Measurements from ENCODE around the gene DNM1.
A peak's percentile ranks its signal among the peaks of the same experiment; 100 is the strongest.

DNM1 gene

DNA sequence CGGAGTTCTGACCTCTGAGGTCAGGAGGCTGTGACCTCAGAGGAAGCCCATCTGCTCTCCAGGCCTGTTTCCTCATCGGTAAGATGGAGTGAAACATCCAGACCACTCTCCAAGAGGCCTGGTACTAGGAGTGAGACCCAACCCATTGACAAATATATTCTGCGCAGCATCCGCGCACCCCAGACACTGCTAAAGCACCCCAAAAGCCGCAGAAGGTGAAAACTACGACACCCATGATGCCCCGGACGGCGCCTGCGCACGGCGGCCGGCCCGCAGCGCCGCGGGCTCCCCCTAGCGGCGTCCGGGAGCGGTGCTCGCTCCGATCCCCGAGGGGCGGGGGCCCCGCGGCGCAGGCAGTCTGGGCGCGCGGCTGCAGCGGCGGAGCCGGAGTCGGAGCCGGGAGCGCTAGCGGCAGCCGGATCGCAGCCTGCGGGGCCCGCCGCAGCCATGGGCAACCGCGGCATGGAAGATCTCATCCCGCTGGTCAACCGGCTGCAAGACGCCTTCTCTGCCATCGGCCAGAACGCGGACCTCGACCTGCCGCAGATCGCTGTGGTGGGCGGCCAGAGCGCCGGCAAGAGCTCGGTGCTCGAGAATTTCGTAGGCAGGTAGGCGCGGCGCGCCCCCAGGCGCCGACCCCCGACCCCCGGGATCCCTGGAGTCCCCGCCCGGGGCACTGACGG is at the start of gene DNM1:
Gene DNM1, plus strand, starts transcription at position 356 of the 683 bp plus-strand sequence. Its CDS starts 92 bp downstream, at position 448.
- peak; percentile 71 for DNase-seq (ENCODE audit: low spot score)

DNA sequence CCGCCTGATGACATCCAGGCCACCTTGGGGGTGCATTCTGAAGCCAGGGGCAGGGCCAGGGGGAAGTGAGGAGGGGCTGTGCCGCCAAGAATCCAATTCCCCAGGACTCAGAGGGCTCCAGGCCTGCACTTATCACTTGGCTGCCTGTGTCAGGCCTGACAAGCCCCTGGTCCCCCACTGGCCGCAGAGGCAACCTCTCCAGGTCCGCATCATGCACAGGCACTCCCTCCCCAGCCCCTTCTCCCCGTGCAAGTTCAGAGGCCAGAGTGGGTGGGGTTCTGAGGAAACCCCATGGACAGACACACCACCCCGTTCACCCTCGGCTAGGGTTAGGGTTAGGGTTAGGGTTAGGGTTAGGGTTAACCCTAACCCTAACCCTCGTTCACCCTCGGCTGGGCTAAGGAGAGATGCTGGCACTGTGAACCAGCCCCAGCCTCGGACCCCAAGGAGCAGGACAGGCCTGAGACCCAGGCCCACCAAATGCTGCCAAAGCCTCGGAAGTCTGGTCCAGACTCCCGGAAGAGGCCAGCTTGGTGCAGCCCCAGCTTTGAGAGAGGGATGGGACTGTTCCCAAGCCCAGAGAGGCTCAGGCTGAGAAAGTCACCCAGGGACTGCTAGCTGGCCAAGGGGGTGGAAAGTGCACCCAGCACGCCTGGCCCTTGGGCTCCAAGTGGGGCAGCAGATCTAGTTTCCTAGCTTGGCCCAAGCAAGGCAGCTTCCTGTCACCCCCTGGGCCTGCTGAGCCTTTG is 49.1 kb upstream of the DNM1 start:
- DNase-seq (ENCODE audit: low spot score): no peak

DNA sequence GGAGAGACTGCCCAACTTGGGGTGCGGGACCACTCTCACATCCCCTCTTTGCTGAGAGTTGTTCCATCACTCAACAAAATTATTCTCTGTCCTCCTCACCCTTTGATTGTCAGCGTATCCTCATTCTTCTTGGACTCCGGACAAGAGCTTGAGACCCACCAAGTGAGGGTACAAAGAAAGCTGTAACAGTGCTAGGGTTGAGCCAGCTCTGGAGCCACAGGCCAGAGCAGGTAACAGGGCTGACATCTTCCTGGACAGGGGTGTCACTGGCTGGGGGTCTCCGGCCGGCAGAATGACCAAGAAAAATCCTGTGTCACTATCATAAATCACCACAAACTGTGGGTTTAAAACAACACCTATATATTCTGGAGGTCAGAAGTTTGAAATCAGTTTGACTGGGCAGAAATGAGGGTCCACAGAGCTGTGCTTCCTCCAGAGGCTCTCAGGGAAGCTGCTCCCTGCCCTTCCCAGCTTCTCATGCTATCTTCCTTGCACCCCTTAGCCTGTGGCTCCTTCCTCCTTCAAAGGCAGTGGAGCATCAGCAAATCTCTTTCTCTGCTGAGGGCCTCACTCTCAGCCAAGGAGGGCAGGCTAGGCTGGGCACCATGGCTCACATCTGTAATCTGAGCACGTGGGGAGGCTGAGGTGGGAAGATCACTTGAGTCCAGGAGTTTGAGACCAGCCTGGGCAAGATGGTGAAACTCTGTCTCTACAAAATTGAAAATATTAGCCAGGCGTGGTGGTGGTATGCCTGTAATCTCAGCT is 47.3 kb upstream of the DNM1 start:
- DNase-seq (ENCODE audit: low spot score): no peak

DNA sequence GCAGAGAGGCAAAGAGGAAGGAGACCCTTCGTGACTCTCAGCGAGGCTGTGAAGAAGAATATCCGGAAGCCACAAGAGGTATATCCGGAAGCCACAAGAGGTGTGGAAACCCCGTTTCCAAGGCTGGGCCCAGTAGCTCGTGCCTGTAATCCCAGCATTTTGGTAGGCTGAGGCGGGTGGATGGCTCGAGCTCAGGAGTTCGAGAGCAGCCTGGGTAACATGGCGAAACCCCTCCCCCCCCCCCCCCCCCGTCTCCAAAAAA is 43.7 kb upstream of the DNM1 start:
- DNase-seq (ENCODE audit: low spot score): peak; percentile 52

DNA sequence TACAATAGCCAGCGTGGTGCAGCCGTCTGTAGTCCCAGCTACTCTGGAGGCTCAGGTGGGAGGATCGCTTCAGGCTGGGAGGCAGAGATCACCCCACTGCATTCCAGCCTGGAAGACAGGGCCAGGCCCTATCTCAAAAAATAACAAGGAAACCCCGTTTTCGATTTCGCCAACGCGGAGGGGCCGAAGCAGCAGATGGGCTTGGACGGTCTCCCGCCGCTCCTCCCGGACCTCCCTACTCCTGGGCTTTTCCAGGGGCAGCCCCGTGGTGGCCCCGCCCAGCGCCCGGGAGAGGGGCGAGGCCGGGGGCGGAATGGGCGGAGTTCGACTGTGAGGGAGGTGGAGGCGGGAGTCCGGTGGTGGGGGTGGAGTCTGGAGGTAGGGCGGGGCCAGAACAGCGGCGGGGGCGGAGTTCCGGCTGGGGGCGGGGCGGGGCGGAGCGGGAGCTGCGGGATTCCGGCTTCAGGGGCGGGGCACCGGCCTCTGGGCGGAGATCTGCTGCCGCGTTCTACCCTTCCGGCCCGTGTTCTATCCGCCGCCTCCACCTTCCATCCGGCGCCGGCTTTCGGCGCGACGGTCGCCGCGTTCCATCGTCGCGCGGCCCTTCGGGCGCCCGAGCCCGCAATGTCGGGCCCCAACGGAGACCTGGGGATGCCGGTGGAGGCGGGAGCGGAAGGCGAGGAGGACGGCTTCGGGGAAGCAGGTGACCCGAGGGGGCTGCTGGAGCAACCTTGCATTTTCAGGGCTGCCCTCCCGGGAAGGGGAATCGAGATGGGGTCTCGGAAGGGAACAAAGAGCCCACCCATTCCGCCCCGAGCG is 43.2 kb upstream of the DNM1 start, which contains the start of gene BBLN:
Gene BBLN, plus strand, starts transcription at position 482 of the 819 bp plus-strand sequence. Its CDS starts 143 bp downstream, at position 625.
- peak; percentile 91 for DNase-seq (ENCODE audit: low spot score)

DNA sequence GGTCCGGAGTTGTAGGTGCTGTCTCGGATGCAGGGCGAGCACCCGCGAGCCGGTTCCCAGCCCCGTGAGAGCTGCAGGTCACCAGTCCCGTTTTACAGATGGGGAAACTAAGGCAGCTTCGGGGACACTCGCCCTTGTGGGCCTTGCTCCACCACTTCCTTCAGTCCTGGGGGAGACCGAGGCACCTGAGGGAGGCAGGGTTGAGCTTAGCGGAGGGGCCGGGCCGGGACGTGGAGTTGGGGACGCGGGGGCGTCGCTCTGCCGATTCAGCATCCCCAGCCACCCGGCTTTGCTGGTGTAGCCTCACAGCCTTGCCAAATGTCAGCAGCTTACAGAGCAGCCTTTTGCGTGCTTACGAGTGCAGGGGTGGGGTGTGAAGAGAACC is 42.6 kb upstream of the DNM1 start:
- DNase-seq (ENCODE audit: low spot score): peak; percentile 5

DNA sequence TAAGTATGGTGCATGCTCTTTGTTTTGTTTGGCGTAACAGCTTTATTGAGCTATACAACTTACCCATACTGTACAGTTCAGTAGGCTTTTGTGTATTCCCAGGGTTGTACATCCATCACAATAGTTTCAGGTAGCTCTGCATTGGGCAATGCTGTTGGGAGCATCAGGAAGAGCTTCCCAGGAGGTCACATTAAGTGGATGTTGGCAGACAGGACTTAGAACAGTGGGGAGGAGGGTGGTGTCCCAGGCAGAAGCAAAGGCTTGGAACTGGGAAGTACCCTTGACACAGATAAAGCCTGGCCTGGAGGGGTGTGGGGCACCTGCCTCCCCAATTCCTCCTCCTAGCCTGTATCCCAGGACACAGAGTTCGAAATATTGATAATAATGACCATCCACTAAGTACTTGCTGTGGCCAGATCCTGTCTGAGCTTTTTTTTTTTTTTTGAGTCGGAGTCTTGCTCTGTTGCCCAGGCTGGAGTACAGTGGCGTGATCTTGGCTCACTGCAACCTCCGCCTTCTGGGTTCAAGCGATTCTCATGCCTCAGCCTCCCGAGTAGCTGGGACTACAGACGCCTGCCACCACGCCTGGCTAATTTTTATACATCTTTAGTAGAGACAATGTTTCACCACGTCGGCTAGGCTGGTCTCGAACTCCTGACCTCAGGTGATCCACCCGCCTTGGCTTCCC is 41.8 kb upstream of the DNM1 start:
- DNase-seq (ENCODE audit: low spot score): no peak

DNA sequence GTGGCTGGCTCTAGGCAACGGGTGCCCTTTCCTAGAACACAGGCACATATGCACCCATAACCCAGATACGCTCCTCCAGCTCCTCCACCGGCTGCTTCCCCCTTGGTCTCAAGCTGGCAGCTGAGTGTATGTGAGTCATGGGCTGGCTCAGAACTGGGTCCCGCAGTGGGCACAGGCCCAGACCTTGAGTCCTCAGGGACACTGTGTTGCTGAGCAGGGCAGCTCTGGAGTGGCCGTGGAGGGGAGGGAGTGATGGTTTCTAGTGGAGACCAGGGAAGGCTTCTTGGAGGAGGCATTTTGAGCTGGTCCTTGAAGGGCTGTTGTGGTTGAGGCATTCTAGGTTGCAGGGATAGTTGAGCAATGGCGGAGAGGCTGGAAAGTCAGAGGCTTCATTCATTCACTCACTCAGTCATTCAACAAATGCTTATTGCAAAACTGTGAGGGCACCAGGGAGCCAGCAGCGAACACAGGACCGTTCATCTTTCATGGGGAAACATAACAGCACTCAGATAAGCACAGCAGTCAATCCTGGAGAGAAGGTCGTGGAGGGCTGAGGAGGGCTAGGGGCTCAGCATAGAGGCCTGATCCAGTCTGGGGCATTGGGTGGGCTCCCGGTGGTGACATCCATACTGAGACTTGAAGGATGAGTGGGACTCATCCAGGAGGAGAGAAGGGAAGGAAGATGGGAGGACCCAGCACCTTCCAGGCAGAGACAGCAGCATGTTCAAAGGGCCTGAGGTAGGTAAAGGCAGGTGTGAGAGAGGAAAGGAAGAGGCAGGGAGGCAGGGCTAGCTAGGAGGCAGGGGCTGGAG is 40.8 kb upstream of the DNM1 start:
- DNase-seq (ENCODE audit: low spot score): no peak

DNA sequence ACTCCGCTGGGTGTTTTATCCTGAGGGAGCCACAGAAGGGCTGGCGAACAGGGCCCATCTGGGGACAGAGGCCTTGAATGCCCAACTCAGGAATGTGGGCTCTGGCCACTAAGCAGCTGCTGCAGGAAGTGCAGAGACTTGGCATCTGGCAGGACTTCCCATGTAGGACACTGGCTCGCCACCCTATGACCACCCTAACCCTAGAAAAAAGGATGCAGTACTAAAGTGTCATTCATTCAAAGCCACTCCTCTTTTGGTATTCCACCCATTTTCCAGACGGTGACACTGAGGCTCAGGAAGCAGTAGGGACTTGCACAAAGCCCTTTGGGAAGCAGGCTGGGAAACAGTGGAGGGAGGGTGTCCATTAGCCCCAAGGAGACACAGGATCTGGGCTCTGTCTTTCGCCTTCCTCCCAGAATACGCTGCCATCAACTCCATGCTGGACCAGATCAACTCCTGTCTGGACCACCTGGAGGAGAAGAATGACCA is 40.1 kb upstream of the DNM1 start:
- DNase-seq (ENCODE audit: low spot score): no peak

DNA sequence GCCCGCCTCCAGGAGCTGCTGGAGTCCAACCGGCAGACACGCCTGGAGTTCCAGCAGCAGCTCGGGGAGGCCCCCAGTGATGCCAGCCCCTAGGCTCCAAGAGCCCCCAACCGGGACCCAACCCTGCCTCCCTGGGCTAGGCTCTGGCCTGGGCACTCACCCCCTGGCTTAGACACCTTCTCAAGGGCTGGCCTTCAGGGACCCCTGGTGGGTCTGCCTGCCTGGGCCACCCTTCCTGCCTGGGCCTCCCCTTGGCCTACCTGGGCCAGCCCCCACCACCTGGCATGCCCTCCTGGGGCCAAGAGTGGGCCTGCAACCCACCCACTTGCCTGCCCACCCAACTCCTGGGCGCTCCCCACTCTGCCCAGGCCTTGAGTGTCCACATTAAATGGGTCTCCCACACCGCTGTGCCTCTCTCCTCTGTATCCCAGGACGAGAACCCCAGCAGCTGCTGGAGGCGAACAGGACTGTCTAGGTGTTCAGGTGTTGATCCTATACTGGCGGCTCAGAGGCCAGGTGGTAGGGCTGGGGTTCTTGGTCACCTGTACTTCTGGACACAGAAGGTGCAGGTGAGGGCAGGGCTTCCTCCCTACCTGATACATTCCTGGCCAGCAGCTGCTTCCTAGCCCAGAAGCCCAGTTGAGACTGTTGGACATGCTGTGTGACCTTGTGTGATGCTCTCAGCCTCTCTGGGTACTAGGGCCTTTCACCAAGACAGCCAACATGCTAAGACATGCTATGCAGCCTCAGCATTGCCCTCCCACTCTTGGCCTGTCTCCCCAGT is 39.5 kb upstream of the DNM1 start:
- DNase-seq (ENCODE audit: low spot score): no peak

DNA sequence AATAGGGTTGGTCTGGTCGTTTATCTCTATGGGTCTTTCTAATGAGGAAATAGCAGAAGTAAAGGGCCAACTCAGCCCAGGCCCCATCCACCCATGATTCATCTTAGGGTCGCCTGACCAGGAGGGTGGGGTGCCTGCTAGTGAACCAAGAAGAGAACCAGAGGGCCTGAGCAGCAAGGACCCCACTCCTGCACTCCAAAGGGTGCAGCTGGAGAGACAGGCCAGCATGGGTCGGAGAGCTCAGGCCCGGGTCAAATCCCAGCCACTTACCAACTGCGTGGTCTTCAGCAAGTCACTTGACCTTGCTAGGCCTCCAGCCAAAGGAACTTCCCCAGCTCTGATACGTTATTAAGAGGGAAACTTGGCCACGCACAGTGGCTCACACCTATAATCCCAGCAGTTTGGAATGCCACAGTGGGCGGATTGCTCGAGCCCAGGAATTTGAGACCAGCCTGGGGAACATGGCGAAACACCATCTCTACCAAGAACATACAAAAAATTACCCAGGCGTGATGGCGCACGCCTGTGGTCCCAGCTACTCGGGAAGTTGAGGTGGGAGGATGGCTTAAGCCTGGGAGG is 38.8 kb upstream of the DNM1 start:
- no peak for DNase-seq (ENCODE audit: low spot score)

DNA sequence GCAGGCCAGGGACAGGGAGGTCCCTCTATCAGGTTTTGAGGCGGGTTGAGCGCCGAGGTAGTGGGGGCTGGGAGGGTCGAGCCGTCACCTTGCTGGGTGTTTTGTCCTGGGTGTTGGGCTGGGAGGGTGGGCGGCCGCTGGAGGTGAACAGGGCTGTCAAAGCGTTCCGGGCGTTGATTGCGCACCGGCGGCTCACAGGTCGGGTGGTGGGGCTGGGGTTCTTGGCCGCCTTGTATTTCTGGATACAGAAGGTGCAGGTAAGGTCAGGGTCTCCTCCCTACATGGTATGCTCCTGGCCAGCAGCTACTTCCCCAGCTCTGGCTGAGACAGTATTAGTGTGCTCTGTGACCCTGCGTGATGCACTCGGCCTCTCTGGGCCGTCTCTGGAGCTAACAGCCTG is 37.0 kb upstream of the DNM1 start:
- no peak for DNase-seq (ENCODE audit: low spot score)

DNA sequence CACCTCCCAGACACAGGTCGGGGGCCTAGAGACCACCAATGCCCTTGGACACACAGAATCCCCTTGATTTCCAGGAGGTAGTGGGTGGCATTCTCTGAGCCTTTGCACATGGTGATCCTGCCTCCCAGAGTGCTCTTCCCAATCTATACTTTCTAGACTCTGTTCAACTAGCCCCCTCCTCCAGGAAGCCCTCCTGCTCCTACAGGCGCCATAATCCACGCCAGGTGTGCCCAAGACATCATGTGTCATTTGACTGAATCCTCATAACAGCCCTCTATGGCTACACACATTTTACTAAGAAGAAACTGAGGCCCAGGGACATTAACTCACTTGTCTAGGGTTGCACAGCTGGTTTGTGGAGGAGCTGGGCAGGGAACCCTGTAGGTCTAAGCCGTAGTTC is 36.0 kb upstream of the DNM1 start:
- DNase-seq (ENCODE audit: low spot score): no peak

DNA sequence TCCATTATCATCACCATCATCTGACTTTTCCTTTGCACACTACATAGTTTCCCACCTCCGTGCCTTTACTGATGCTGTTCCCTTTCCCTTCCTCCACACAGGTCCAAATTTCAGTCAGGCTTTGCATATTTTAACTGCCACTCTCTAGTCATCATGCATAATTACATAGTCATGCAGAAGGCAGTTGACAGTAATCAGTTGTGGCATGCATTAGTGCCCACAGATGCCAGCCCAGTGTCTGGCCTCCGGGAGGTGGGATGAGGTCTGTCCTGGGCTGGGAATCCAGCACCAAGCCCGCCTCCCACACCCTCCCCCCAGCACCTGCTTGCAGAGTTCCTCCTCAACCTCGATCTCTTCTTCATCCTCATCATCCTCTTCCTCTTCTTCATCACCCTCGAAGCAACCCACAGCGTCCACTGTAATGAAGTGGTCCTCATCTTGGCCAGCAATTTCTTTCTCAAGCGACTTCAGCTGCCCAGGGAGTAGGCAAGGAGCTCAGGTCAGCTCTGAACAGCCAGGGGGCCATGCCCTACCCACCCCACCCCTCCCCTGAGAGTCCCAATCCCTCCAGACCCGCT is 34.4 kb upstream of the DNM1 start:
- DNase-seq (ENCODE audit: low spot score): no peak

DNA sequence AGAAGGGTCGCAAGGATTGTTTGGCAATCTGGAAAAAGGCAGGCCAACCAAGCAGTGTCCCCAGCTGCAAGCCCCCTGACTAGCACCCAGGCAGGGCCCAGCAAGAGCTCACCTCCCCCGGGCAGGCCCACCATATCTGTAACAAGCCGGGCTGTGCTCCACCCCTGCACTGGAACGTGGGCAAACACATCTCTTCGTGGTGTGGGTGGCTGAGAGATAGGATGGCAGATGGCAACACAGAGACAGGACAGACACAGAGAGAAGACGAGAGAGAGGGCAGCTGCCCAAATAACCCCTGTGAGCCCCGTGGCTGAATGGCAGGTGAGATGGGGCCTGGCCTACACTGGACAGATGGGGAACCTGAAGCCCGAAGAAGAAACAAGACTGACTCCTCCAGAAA is 33.7 kb upstream of the DNM1 start:
- no peak for DNase-seq (ENCODE audit: low spot score)

DNA sequence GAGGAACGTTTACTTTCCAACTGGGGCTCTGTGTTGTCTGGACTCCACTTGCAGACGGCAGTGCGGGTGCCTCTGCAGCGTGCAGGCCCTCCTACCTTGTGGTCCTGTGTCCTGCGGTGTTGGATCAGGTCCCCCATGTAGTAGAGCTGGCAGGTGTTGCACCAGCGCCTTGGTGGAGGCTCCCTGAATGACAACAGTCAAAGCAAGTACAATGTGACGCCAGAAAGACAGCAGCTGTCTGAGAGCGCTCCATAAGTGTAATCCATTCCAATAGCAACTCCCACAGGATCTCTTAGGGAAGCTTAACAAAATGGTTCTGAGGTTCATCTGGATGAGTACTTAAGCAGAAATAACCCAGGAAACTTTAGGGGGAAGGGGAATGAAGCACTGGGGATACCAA is 33.3 kb upstream of the DNM1 start:
- DNase-seq (ENCODE audit: low spot score): no peak

DNA sequence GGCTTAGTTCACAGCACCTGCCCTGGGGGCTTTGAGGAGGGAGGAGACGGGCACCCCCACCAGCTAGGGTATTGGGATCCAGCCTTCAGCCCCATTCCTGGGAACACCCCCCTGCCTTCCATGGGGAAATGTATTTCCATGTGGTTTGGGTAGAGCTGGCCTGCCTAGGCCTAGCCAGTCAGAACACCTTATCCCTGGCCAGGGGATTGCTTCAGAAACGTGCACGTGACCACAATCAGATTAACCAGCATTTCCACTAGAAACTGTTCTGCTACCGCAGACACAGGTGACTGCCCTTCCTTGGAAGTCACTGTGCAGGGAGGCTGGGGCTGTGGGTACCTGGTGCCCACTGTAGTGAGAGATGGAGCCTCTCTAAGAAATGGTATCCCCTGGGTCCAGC is 29.1 kb upstream of the DNM1 start:
- no peak for DNase-seq (ENCODE audit: low spot score)

DNA sequence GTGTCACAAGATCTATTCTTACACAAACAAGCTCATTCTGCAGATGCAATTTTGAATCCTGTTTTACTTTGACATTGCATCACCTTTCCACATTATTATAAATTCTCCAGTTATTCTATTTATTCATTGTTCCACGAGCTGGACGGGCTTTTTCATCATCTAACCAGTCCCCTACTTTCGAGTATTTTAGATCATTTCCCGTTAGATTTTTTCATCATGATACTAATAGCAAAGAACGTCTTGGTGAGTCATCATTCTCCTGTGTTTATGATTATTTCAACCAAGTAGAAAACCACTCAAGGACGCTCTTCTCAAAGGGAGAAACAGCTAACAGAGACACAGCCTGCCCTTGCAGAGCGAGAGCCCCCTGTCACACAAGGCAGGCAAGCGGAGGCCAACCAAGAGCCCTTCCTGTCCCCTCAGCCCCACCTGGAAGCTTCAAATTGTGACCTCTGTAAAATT is 28.0 kb upstream of the DNM1 start:
- no peak for DNase-seq (ENCODE audit: low spot score)

DNA sequence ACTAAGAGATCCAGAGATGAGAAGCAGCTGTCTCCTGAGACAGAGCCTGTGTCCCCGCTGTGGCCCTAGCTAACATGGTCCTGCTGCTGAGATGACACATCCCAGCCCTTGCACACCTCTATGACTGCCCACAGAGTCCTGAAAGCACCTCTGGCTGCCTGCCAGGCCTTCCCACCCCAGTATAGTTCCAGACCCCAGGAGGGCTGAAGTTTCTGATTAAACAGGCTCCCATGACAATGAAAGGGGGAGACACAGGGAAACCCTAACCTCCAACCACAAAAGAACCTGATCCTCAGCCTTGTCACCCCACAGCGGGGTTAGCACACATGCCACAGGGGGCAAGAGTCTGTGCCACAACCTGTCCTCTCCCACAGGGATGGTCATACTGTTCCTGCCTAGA is 27.5 kb upstream of the DNM1 start:
- no peak for DNase-seq (ENCODE audit: low spot score)
